GM15510 (cell line): ENCODE measurements around the gene PLEKHG1.

ENCODE experiments used
- POLR2A ChIP-seq: IDR thresholded peaks from 3 replicates; pipeline ENCODE4 v1.6.1; 2011; ENCODE audit warnings: borderline replicate concordance; ENCODE audit not compliant: insufficient read length; ENCODE audit errors: extremely low read depth

Gene PLEKHG1

GRCh38 chr6:150579611-150580010 lies 20.1 kb upstream of the PLEKHG1 start:
- no peak for TF ChIP-seq POLR2A

GRCh38 chr6:150580489-150580888 lies 19.2 kb upstream of the PLEKHG1 start:
- no peak for TF ChIP-seq POLR2A

- no peak for TF ChIP-seq POLR2A
Measured at GRCh38 chr6:150584065-150584464, 15.6 kb upstream of the PLEKHG1 start.

GRCh38 chr6:150584596-150584995 lies 15.1 kb upstream of the PLEKHG1 start:
- TF ChIP-seq POLR2A: no peak

- TF ChIP-seq POLR2A: no peak
Measured at GRCh38 chr6:150586850-150587359, 12.8 kb upstream of the PLEKHG1 start.

- TF ChIP-seq POLR2A: no peak
Measured at GRCh38 chr6:150587637-150588036, 12.0 kb upstream of the PLEKHG1 start.

GRCh38 chr6:150588888-150589499 lies 10.7 kb upstream of the PLEKHG1 start:
- no peak for TF ChIP-seq POLR2A

- TF ChIP-seq POLR2A: no peak
Measured at GRCh38 chr6:150589852-150590251, 9.8 kb upstream of the PLEKHG1 start.

- TF ChIP-seq POLR2A: no peak
Measured at GRCh38 chr6:150590446-150590845, 9.2 kb upstream of the PLEKHG1 start.

- no peak for TF ChIP-seq POLR2A
Measured at GRCh38 chr6:150592377-150592995, 7.2 kb upstream of the PLEKHG1 start.

GRCh38 chr6:150593119-150593518 lies 6.6 kb upstream of the PLEKHG1 start:
- TF ChIP-seq POLR2A: no peak

GRCh38 chr6:150596439-150596838 lies 3.2 kb upstream of the PLEKHG1 start:
- TF ChIP-seq POLR2A: no peak

- TF ChIP-seq POLR2A: no peak
Measured at GRCh38 chr6:150598401-150598800, 1.3 kb upstream of the PLEKHG1 start.

- TF ChIP-seq POLR2A: no peak
Measured at GRCh38 chr6:150598858-150599198, 857 bp upstream of the PLEKHG1 start.

GRCh38 chr6:150600010-150600300 lies 270 bp downstream of the PLEKHG1 start:
- TF ChIP-seq POLR2A: no peak

- TF ChIP-seq POLR2A: no peak
Measured at GRCh38 chr6:150600301-150601017, 774 bp downstream of the PLEKHG1 start.
